ENCODE results near the gene ADCK1. TPM values are rescaled to one million over a fixed set of nuclear protein-coding genes. Genes with fewer than 3 reads are reported as not detected.
A peak's percentile ranks its signal among the peaks of the same experiment; 100 is the strongest.

The ADCK1 gene
- polyA plus RNA-seq, 6 donors from 2014 or later = 4.2 to 9.4 (median 5.4) TPM

GRCh38 chr14:77861201-77861600 is 61.3 kb downstream of the ADCK1 start:
- no peak for DNase-seq
- H3K27ac Mint-ChIP-seq = no peak overlapping the region
- H3K27me3 Mint-ChIP-seq = no peaks in the 10 kb centered on the region
- peaks cover 0 to 11% (median 5%) of the 10 kb centered on the region in 3 donors for H3K4me1 Mint-ChIP-seq
- H3K9me3 Mint-ChIP-seq = peaks cover 0 to 8% (median 4%) of the 10 kb centered on the region in 7 donors
- no peak overlapping the region for H3K4me3 Mint-ChIP-seq
- peaks cover 15 to 18% of the 10 kb centered on the region in 2 donors for H3K36me3 Mint-ChIP-seq
- ATAC-seq (ENCODE audit: low read depth in 2 of 2) = no peak

DNA sequence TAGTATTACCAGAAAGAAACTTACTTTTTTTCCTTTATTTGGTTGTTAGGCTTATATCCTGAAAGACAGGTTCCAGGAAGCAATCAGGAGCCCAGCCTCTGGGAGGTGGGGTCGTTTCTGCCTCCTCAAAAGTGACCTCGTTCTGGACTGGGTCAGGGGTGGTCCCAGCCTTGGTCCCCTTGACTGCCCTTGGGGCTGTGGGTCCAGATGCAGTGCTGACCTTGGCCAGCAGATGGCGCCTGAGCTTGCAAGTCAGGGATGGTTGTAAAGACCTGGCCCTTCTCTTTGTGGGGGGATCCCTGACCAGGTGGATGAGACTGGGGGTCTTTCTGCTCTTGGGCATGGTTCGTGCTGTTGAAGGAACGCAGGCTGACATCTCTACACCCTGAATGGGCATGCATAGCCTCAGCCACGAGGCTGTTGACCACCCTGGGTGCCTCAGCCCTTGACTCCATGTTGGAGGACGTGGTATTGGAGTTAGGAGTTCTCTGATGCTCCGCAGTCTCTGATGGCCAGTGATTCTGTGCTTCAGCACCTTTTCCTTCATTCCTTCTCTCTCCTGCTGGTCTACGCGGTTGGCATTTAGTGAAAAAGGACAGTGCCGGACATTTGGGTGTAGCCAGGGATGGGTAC is 62.4 kb downstream of the ADCK1 start:
- peaks cover 0 to 11% (median 5%) of the 10 kb centered on the region in 3 donors for H3K4me1 Mint-ChIP-seq
- no peaks in the 10 kb centered on the region for H3K27me3 Mint-ChIP-seq
- peak; percentile 51 for DNase-seq
- peaks cover 15 to 18% of the 10 kb centered on the region in 2 donors for H3K36me3 Mint-ChIP-seq
- peaks cover 0 to 10% (median 4%) of the 10 kb centered on the region in 7 donors for H3K9me3 Mint-ChIP-seq
- no peak overlapping the region for H3K4me3 Mint-ChIP-seq
- peak; percentile 37 to 52 for ATAC-seq (ENCODE audit: low read depth in 2 of 2)
- H3K27ac Mint-ChIP-seq = no peak overlapping the region

DNA sequence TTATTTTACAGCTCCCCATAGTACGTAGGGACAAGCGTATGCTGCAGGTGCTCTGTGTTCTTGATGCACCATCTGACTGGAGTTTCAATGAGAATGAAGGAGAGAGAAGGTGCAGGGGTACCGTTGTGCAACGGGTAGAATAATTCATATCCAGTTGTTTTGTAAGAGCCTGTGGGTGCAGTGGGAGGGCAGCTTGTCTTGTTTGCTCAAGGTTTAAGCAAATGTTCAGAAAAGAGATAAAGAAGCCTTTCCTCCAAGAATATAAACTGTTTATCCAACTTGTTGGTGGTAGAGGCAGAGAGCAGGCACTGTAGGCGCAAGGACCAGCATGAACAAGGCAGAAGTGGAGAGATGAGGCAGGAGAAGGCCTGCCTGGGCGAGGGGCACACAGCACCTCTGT is 64.2 kb downstream of the ADCK1 start:
- ATAC-seq (ENCODE audit: low read depth in 2 of 2) (no peak), DNase-seq (no peak)
- H3K27me3 Mint-ChIP-seq = no peaks in the 10 kb centered on the region
- peaks cover 0 to 10% (median 4%) of the 10 kb centered on the region in 7 donors for H3K9me3 Mint-ChIP-seq
- peaks cover 0 to 11% (median 5%) of the 10 kb centered on the region in 3 donors for H3K4me1 Mint-ChIP-seq
- H3K27ac Mint-ChIP-seq = peak overlapping the region in 3 of 6 donors; percentile 6 to 29 (median 17)
- no peak overlapping the region for H3K4me3 Mint-ChIP-seq
- peaks cover 15 to 18% of the 10 kb centered on the region in 2 donors for H3K36me3 Mint-ChIP-seq

- peaks cover 0 to 11% (median 5%) of the 10 kb centered on the region in 3 donors for H3K4me1 Mint-ChIP-seq
- ATAC-seq (ENCODE audit: low read depth in 2 of 2) (no peak), DNase-seq (no peak)
- H3K36me3 Mint-ChIP-seq = peaks cover 18 to 19% of the 10 kb centered on the region in 2 donors
- peak overlapping the region in 1 of 8 donors; percentile 25 for H3K4me3 Mint-ChIP-seq
- no peaks in the 10 kb centered on the region for H3K27me3 Mint-ChIP-seq
- H3K27ac Mint-ChIP-seq = peak overlapping the region in 1 of 6 donors; percentile 18
- peaks cover 0 to 10% (median 4%) of the 10 kb centered on the region in 7 donors for H3K9me3 Mint-ChIP-seq
Observed at GRCh38 chr14:77864580-77864979, 64.7 kb downstream of the ADCK1 start.

GRCh38 chr14:77865455-77865854 is 65.5 kb downstream of the ADCK1 start:
- Mint-ChIP-seq H3K27ac (no peak overlapping the region), H3K36me3 (peaks cover 18 to 19% of the 10 kb centered on the region in 2 donors), H3K4me1 (peaks cover 0 to 11% (median 5%) of the 10 kb centered on the region in 3 donors), H3K4me3 (no peak overlapping the region), H3K9me3 (peaks cover 0 to 10% (median 4%) of the 10 kb centered on the region in 7 donors), H3K27me3 (no peaks in the 10 kb centered on the region)
- ATAC-seq (ENCODE audit: low read depth in 2 of 2) (no peak), DNase-seq (no peak)

DNA sequence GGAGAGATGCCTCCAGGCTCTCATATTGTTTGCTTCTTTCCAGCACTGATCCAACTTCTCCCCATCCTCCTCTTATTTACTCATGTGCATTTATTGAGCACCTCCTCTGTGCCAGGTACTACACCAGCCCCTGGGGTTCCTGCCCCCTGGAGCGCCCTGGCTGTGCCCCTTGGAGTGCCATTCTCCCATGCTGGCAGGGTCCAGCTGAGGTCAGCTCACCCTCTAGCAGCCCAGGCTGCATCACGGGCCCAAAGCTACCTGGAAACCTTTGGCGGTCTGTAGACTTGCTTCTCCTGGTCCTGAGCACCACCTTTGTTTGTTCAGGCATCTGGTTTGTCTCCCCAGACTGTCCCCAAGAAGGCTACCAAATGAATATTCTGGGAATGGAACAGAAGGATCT is 67.0 kb downstream of the ADCK1 start:
- H3K36me3 Mint-ChIP-seq = peaks cover 19% of the 10 kb centered on the region in 2 donors
- DNase-seq = no peak
- no peaks in the 10 kb centered on the region for H3K27me3 Mint-ChIP-seq
- H3K4me3 Mint-ChIP-seq = no peak overlapping the region
- peaks cover 0 to 10% (median 4%) of the 10 kb centered on the region in 7 donors for H3K9me3 Mint-ChIP-seq
- H3K27ac Mint-ChIP-seq = no peak overlapping the region
- ATAC-seq (ENCODE audit: low read depth in 2 of 2) = no peak
- H3K4me1 Mint-ChIP-seq = peaks cover 0 to 11% (median 5%) of the 10 kb centered on the region in 3 donors

DNA sequence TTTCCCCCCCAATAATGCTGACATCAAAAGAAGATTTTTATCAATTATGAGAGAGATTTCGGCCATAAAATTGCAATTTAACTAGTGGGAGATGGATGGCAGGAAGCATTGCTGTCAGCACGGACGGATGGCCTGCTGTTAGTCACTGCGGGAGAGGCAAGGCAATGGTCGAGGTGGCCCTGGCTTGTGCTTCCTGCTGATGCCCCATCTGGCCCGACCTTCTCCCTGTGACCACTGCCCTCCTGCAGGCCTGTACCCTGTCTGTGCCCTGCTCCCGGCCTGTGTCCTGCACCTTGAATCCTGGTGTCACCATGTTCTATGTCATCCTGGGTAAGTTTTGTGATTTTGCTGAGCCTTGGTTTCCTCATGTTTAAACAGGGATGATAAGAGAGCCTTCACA is 67.6 kb downstream of the ADCK1 start:
- peaks cover 19 to 24% of the 10 kb centered on the region in 2 donors for H3K36me3 Mint-ChIP-seq
- no peak for ATAC-seq (ENCODE audit: low read depth in 2 of 2)

DNA sequence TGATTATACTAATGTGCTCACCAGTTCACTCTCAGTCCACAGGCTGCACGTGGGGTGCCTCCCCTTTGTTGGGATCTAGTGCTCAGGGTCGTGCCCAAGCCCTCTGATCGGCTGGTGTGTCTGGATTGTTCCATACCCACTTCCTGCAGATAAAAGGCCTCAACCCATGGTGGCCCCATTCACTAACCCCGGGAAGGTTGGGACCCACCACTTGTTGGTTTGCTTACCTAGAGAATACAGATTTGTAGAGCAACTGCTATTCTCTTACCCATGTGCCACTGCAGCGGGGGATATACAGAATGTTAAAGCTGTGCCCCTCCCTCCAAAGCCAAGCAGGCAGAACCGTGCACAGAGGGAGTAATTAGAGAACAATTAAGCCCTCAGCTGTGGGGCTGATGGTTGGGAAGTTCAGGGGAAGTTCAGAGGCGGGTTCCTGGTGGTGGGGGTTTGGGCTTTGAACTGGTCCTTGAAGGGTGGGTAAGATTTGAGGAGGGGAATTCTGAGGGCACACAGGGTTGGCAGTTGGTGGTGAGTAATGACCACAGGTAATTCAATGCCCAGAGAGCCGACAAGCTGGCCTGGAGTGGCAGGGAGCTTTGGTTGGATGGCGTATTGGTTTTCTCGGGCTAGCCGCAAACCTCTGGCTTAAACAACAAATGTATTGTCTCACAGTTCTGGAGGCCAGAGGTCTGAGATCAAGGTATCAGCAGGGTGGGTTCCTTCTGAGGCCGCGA is 68.8 kb downstream of the ADCK1 start:
- no peak overlapping the region for H3K4me3 Mint-ChIP-seq
- no peak overlapping the region for H3K27ac Mint-ChIP-seq
- H3K4me1 Mint-ChIP-seq = peaks cover 0 to 4% (median 3%) of the 10 kb centered on the region in 3 donors
- peaks cover 7 to 13% (median 7%) of the 10 kb centered on the region in 7 donors for H3K9me3 Mint-ChIP-seq
- peaks cover 24 to 31% of the 10 kb centered on the region in 2 donors for H3K36me3 Mint-ChIP-seq
- no peak for ATAC-seq (ENCODE audit: low read depth in 2 of 2)
- no peaks in the 10 kb centered on the region for H3K27me3 Mint-ChIP-seq
- DNase-seq = no peak

More for the DNA sequence above, 67.6 kb downstream of the ADCK1 start:
- Mint-ChIP-seq H3K4me1 (peaks cover 0 to 11% (median 5%) of the 10 kb centered on the region in 3 donors), H3K4me3 (peak overlapping the region in 1 of 8 donors; percentile 42), H3K9me3 (peaks cover 0 to 10% (median 4%) of the 10 kb centered on the region in 7 donors), H3K27ac (peak overlapping the region in 1 of 6 donors; percentile 80), H3K27me3 (no peaks in the 10 kb centered on the region)
- no peak for DNase-seq

DNA sequence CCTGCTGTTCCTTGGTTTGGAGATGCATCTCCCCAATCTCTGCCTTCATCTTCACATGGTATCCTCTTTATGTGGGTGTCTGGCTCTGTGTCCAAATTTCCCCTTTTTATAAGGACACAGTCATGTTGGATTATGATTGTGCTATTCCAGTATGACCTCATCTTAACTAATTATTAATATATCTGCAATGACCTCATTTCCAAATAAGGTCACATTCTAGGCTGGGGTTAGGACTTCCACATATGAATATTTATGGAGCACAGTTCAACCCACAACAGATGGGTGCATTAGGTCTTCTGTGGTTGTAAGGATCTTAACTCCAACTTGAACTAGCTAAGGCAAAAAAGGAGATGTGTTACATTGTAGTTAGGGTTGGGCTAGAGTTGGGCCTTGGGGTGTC is 69.4 kb downstream of the ADCK1 start:
- no peak overlapping the region for H3K27ac Mint-ChIP-seq

DNA sequence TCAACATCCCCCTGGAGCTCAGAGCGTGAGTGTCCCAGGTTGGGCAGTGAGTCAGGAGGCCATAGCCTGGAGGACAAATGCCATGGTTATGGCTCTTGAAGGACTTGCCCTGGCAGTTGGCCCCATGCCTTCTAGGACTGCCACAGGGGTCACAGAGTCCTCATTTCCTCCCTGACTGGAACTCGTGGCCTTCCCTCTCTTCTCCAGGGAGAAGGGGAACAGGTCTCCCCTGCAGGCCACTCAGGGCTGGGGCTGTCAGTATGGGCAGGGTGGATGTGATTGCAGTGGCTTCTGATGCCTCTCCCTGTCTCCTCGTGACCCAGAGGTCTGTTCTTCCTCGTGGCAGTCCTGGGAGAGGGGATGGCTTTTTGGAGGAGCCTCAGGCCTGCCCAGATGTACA is 70.7 kb downstream of the ADCK1 start:
- ATAC-seq (ENCODE audit: low read depth in 2 of 2) = no peak
- Mint-ChIP-seq H3K4me3 (no peak overlapping the region), H3K36me3 (peaks cover 31 to 37% of the 10 kb centered on the region in 2 donors), H3K4me1 (no peaks in the 10 kb centered on the region), H3K27ac (no peak overlapping the region), H3K9me3 (peaks cover 10 to 25% (median 15%) of the 10 kb centered on the region in 7 donors), H3K27me3 (no peaks in the 10 kb centered on the region)
- DNase-seq = no peak

More for the DNA sequence above, 69.4 kb downstream of the ADCK1 start:
- no peak overlapping the region for H3K4me3 Mint-ChIP-seq
- H3K4me1 Mint-ChIP-seq = no peaks in the 10 kb centered on the region
- peaks cover 12 to 15% (median 13%) of the 10 kb centered on the region in 7 donors for H3K9me3 Mint-ChIP-seq
- peaks cover 25 to 33% of the 10 kb centered on the region in 2 donors for H3K36me3 Mint-ChIP-seq
- H3K27me3 Mint-ChIP-seq = no peaks in the 10 kb centered on the region
- no peak for DNase-seq
- no peak for ATAC-seq (ENCODE audit: low read depth in 2 of 2)

DNA sequence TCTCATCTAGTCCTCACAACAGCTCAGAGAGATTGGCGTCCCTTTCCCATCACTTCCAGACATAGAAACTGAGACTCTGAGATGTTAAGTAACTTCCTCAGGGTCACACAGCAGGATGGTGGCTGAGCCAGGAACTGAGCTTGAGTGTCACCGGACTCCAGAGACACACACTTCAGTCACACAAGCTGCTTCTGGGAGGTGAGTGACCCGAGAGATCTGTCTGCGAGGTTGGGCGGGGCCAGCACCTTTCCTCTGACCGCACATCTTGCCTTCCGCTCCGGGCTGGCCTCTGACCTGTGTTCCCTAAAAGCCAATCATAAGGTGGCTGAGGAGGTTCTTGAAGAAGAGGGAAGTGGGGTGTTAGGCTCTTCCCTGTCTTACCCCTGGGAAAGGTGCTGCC is 72.2 kb downstream of the ADCK1 start:
- no peak for ATAC-seq (ENCODE audit: low read depth in 2 of 2)
- H3K4me3 Mint-ChIP-seq = no peak overlapping the region
- no peaks in the 10 kb centered on the region for H3K4me1 Mint-ChIP-seq
- no peak for DNase-seq
- H3K36me3 Mint-ChIP-seq = peaks cover 35 to 42% of the 10 kb centered on the region in 2 donors
- peak overlapping the region in 1 of 6 donors; percentile 74 for H3K27ac Mint-ChIP-seq
- no peaks in the 10 kb centered on the region for H3K27me3 Mint-ChIP-seq
- H3K9me3 Mint-ChIP-seq = peaks cover 8 to 29% (median 19%) of the 10 kb centered on the region in 7 donors

DNA sequence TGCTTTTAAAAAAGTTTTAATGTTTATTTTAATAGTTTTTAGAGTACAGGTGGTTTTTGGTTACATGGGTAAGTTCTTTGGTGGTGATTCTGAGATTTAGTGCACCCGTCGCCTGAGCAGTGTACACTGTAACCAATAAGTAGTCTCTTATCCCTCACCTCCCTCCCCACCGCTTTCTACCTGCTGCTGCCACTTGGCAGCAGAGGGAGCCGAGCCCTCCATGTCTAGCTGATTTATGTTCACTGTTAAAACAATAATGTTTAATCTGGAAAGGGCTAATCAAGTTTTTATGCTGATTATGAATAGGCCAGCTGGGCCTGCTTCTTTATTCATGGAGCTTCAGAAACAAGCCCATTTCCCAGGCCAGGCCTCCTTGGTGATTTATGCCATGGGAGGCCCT is 73.1 kb downstream of the ADCK1 start:
- no peak for DNase-seq
- Mint-ChIP-seq H3K36me3 (peaks cover 35 to 42% of the 10 kb centered on the region in 2 donors), H3K4me1 (no peaks in the 10 kb centered on the region), H3K4me3 (no peak overlapping the region), H3K27ac (no peak overlapping the region), H3K27me3 (no peaks in the 10 kb centered on the region), H3K9me3 (peaks cover 8 to 29% (median 19%) of the 10 kb centered on the region in 7 donors)
- ATAC-seq (ENCODE audit: low read depth in 2 of 2) = no peak

DNA sequence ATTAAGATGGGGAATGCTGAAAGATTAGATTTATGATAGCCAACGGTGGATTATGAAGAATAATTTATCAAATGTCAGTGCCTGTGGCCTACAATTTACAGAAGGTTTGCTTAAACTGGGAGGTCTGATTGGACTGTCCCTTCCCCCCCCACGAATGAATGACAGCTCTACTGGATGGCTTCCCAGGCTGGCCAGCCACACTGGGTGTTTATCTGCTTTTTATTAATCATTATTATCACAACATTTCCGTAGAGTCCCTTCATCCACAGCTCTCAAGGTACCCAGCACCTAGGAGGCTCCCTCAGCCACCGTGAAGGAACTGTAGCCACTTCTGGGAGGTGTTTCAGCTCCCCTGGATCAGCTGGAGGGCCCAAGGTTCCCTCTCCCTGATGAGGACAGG is 78.9 kb downstream of the ADCK1 start:
- Mint-ChIP-seq H3K4me1 (peaks cover 17 to 19% (median 19%) of the 10 kb centered on the region in 3 donors), H3K9me3 (peaks cover 8 to 25% (median 15%) of the 10 kb centered on the region in 7 donors), H3K4me3 (peak overlapping the region in 1 of 8 donors; percentile 10), H3K27ac (no peak overlapping the region), H3K27me3 (no peaks in the 10 kb centered on the region), H3K36me3 (peaks cover 29 to 37% of the 10 kb centered on the region in 2 donors)
- ATAC-seq (ENCODE audit: low read depth in 2 of 2) = no peak
- no peak for DNase-seq

Measured in naive B cell (primary cell).